Glomerular visceral epithelial cell (primary cell): ENCODE measurements around the gene KMT2E.
"Not testable (repeated sequence)": the region's sequence is repeated elsewhere in the genome, so short reads cannot be mapped to it uniquely, and the experiment has no call there.

Experiments used
- DNase-seq: peaks from one replicate; pipeline ENCODE4 v3.0.0-alpha.2; 2016; ENCODE audit errors: extremely low spot score

Gene KMT2E

GRCh38 chr7:105026750-105027149 lies 12.7 kb downstream of the KMT2E start:
- DNase-seq: no peak

GRCh38 chr7:105027176-105027853 lies 13.3 kb downstream of the KMT2E start:
- no peak for DNase-seq

GRCh38 chr7:105028004-105028403 lies 14.0 kb downstream of the KMT2E start:
- no peak for DNase-seq

DNA sequence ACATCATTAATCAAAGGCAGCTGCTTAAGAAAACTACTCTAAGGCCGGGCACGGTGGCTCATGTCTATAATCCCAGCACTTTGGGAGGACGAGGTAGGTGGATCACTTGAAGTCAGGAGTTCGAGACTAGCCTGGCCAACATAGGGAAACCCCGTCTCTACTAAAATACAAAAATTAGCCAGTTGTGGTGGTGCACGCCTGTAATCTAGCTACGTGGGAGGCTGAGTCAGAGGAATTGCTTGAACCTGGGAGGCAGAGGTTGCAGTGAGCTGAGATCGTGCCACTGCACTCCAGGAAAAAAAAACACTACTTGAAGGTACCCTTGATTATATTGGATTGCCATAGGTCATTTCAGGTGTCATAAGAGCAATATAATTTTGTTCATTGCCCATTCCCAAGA lies 14.9 kb downstream of the KMT2E start:
- DNase-seq: not testable (repeated sequence)

- no peak for DNase-seq
These were observed 16.4 kb downstream of the KMT2E start for GRCh38 chr7:105030447-105030846.

GRCh38 chr7:105032553-105033214 lies 18.7 kb downstream of the KMT2E start:
- no peak for DNase-seq

DNA sequence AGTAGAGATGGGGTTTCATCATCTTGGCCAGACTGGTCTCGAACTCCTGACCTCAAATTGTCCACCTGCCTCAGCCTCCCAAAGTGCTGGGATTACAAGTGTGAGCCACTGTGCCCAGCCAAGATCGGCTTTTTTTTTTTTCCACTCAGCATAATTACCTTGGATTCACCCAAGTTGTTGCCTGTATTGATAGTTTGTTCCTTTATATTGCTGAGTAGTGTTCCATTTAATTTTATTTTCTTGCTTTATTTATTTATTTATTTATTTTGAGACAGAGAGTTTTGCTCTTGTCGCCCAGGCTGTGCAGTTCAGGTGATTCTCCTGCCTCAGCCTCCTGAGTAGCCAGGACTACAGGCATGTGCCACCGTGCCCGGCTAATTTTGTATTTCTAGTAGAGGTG lies 21.3 kb downstream of the KMT2E start:
- no peak for DNase-seq

DNA sequence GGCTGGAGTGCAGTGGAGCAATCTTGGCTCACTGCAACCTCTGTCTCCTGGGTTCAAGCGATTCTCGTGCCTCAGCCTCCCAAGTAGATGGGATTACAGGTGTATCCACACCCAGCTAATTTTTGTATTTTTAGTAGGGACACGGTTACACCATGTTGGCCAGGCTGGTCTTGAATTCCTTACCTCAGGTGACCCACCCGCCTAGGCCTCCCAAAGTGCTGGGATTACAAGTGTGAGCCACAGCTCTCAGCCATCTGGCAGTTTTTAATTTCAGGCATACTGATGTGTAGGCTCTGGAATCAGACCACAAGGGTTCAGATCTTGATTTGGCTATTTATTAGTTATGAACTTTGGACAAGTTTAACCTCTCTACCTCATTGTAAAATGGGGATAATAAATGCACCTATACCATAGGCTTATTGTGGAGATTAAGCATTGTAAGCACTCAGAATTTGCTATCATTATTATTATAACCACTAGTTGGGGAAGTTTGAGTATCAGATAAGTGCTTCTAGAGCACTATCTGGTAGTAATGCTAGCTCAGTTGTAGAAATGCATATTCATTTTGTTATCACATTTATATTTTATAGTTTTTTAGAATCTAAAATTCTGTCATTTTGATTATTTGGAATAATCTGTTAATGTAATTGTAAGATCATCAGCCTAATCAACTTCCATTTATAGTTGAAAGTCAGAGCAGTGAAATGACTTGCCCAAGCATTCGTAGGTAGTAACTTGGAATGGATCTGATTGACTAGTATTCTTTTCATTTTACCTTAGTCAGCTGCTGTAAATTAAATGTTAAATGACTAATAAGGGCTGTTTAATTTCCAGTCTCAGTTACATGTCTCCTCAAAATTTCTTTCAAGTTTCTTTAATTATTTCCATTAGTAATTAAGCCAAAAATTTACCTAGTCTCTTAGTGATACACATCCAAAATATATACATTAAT lies 22.5 kb downstream of the KMT2E start:
- no peak for DNase-seq

DNA sequence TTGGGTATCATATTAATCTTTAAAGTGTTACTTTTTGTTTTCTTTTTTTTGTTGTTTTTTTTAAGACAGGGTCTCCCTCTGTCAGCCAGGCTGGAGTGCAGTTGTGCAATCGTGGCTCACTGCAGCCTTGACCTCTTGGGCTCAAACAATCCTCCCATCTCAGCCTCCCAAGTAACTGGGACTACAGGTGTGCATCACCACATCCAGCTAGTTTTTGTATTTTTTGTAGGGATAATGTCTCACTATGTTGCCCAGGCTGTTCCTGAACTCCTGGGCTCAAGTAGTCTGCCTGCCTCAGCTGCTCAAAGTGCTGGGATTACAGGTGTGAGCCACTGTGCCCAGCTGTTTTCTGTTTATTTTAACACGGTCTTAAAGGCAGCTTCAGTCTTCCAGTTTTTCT lies 23.3 kb downstream of the KMT2E start:
- no peak for DNase-seq

- no peak for DNase-seq
These were observed 30.6 kb downstream of the KMT2E start for GRCh38 chr7:105044449-105045070.

DNA sequence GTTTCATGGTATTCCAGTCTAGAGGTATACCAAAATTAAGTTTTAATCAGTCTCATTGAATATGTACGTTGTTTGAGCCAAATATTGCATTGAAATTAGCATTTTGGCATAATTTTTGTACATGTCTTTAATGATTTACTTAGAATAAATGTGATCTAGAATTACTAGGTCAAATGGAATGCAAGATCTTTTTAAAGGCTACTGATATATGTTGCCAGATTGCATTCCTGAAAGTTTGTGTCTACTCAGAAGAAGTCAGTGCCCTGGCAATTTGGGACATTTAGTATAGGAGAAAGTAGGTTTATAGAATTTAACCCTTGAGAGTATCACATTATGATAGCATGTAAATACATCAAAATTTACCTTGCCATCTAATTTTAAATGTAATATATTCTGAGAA lies 32.4 kb downstream of the KMT2E start:
- peak; percentile 35 for DNase-seq

- no peak for DNase-seq
These were observed 33.9 kb downstream of the KMT2E start for GRCh38 chr7:105047932-105048331.

- no peak for DNase-seq
These were observed 36.5 kb downstream of the KMT2E start for GRCh38 chr7:105050493-105050892.

DNA sequence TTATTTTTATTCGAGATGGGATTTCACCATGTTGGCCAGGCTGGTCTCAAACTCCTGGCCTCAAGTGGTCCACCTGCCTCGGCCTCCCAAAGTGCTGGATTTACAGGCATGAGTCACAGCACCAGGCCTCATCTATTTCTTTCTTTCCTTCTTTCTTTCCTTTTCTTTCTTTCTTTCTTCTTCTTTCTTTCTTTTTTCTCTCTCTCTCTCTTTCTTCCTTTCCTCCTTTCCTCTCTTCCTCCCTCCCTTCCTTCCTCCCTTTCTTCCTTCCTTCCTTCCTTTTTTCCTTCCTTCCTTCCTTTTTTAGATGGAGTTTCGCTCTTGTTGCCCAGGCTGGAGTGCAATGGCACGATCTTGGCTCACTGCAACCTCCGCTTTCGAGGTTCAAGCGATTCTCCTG lies 36.9 kb downstream of the KMT2E start:
- DNase-seq: not testable (repeated sequence)

DNA sequence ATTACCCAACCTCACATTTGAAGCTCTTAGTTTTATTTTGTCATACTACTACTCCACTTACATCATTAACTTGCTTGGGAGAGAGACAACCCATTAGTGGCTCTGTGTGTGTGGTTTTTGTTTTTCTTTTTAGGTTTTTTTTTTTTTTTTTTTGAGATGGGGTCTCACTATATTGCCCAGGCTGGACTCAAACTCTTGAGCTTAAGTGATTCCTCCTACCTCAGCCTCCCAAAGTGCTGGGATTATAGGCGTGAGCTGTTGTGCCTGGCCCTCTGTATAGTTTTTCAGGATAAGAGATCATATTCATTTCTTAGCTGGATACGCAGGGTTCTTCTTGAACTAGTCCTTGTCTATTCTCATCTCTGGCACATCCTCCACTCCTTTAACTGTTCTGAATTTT lies 41.1 kb downstream of the KMT2E start:
- no peak for DNase-seq

- DNase-seq: no peak
These were observed 41.6 kb downstream of the KMT2E start for GRCh38 chr7:105055621-105056020.

- DNase-seq: no peak
These were observed 43.5 kb downstream of the KMT2E start for GRCh38 chr7:105057472-105057871.

DNA sequence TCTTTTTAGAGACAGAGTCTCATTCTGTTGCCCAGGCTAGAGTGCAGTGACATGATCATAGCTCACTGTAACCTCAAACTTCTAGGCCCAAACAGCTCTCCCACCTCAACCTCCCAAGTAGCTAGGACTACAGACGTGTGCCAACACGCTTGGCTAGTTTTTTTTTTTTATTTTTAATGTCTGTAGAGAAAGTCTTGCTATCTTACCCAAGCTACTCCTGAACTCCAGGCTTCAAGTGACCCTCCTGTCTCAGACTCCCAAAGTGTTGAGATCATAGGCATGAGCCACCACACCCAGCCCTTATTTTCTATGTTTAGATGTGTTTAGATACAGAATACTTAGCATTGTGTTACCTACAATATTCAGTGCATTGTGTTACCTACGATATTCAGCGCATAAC lies 46.4 kb downstream of the KMT2E start:
- DNase-seq: no peak

- no peak for DNase-seq
These were observed 46.9 kb downstream of the KMT2E start for GRCh38 chr7:105060923-105061322.

DNA sequence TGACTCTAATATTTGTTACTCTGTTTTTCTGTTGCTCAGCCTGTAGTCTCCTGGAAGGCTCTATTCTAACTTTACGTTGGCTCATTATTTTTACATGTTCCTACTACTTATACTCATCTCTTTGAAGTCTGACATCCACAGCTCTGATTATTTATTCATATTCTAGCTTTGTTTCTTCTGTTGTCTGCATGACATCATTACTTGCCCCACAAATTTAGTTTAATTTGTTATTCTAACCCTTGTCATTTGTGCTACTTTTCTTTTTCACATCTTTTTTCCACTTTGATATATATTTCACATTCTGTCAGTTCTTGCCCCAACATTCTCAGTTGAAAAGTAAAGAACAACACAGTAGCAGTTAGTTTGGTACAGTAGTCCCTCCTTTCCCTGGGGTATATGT lies 51.1 kb downstream of the KMT2E start:
- DNase-seq: no peak

GRCh38 chr7:105067691-105068090 lies 53.7 kb downstream of the KMT2E start:
- DNase-seq: no peak

- no peak for DNase-seq
These were observed 54.9 kb downstream of the KMT2E start for GRCh38 chr7:105068886-105069285.
